Activated CD4-positive, alpha-beta T cell treated with anti-CD3 and anti-CD28 coated beads, Interleukin-2, Interleukin-6, amounts not matched to agents 100 ng/mL and 50 ng/mL, durations not matched to agents 16 hours and 8 hours (primary cell): ENCODE results near the gene DHX34.
"Not testable (repeated sequence)": the region's sequence is repeated elsewhere in the genome, so short reads cannot be mapped to it uniquely, and the experiment has no call there.

Experiments used
- DNase-seq: peaks from one replicate; pipeline ENCODE4 v3.0.0-alpha.2; 2020

DHX34 gene

DNA sequence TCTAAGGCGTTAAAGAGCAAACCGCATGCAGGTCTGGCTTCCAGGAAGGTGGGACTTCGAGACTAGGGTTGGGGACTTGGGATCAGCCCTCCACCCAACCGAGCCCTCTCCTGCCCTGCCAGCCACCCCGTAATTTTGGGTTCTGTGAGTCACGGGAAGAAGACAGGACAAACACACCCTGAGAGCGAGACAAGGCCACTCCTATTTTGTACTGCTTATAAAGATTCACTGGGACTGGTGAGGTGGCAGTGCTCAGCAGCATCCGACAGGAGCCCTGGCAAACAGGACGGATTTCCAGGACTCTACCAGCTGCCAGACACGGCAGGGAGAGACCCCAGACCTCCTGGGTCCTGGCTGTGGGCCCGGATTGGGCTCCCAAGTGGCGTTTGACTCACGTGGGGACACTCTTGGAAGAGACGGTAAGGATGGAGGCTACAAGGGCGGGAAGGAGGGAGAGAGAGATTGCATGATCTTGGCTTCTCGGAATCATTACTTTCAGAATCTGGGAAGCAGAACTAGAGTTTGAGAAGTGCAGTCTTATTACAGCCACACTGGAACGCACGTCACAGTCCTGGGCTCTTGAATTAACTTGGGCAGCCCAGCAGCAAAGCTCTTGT lies 17.1 kb upstream of the DHX34 start, which contains the start of gene C5AR2:
Gene C5AR2, plus strand, starts transcription at position 245 of the 617 bp plus-strand sequence. CDS start 8,625 bp downstream, outside the sequence.
- no peak for DNase-seq

DNA sequence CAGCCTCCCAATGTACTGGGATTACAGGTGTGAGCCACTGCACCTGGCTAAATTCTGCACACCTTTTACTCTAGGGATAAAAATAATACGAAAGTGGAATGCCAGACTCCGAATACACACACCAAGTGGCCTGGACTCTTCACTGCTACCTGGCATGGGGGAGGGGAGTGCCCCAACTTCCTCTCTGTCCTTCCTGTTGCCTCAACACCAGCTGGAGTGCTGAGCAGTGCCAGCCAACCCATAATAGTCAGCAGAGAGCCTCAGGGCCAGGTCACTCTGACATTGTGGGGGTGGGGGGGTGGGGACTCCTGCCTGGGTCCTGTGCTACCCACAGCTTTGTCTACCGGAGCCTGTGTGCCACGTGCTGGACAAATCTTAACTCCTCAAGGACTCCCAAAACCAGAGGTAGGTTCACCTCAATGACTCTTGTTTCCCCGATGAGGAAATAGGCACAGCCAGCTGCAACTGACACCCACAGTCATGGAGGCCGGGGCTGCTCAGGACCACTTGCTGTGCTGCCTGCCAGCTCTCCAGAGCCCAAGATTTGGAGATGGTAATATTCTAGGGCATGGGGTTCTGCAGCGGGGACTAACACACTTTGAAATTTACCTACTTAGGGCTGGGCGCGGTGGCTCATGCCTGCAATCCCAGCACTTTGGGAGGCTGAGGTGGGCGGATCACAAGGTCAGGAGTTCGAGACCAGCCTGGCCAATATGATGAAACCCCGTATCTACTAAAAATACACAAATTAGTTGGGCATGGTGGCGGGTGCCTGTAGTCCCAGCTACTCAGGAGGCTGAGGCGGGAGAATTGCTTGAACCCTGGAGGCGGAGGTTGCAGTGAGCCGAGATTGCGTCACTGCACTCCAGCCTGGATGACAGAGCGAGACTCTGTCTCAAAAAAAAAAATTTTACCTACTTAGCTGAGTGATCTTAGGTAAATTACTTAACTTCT lies 12.1 kb upstream of the DHX34 start:
- DNase-seq: peak; percentile 24

DNA sequence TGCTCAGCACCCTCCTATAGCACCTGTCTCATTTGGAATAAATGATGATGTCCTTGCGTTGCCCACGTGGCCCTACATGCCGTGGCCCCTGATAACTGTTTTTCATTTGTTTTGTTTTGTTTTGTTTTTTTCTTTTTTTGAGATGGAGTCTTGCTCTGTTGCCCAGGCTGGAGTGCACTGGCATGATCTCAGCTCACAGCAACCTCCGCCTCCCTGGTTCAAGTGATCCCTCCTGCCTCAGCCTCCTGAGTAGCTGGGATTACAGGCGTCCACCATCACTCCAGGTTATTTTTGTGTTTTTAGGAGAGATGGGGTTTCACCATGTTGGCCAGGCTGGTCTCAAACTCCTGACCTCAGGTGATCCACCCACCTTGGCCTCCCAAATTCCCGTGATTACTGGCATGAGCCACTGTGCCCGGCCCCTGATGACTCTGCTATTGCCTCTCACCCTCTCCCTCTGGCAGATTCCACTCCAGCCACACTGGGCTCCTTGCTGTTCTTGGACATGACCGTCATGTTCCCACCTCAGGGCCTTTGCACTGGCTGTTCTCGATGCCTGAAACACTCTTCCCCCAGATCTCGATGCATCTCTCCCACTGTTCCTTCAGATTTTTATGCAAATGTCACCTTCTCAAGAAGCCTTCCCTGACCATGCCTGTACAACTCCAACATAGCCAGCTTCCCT lies 9.8 kb upstream of the DHX34 start:
- DNase-seq: no peak

DNA sequence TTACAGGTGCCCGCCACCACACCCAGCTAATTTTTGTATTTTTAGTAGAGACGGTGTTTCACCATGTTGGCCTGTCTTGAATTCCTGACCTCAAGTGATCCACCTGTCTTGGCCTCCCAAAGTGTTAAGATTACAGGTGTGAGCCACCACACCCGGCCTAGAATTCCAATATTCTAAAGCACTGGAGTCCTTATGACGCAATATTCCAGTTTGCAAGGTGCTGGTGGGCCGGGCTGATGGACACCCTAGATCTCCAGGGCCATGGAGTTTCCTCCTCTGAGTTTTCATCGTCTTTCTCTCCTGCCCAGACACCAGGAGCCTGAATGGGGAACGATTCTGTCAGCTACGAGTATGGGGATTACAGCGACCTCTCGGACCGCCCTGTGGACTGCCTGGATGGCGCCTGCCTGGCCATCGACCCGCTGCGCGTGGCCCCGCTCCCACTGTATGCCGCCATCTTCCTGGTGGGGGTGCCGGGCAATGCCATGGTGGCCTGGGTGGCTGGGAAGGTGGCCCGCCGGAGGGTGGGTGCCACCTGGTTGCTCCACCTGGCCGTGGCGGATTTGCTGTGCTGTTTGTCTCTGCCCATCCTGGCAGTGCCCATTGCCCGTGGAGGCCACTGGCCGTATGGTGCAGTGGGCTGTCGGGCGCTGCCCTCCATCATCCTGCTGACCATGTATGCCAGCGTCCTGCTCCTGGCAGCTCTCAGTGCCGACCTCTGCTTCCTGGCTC lies 8.5 kb upstream of the DHX34 start:
- DNase-seq: no peak

DNA sequence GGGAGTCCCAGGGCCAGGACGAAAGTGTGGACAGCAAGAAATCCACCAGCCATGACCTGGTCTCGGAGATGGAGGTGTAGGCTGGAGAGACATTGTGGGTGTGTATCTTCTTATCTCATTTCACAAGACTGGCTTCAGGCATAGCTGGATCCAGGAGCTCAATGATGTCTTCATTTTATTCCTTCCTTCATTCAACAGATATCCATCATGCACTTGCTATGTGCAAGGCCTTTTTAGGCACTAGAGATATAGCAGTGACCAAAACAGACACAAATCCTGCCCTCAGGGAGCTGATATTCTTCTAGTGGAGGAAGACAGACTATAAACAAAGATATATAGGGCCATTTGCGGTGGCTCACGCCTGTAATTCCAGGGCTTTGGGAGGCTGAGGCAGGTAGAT lies 7.4 kb upstream of the DHX34 start:
- DNase-seq: no peak

DNA sequence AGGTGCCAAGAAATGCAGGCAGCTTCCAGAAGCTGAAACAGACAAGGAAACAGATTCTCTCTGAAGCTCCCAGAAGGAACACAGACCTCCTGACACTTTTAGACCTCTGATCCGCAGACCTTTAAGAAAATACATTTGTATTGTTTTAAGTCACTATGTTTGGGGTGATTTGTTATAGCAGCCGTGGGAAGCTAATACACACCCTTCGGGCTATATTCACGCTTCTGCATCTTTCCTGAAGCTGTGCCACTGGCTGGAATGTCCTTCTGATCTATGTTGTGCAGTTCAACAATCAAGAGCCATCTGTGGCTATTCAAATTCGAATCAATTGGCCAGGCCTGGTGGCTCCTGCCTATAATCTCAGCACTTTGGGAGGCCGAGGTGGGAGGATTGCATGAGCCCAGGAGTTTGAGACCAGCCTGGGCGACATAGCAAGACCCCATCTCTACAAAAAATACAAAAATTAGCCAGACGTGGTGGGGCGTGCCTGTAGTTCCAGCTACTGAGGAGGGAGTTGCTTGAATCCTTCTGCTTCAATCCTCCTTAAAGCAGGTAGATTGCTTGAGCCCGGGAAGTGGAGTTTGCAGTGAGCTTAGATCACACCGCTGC lies 5.8 kb upstream of the DHX34 start:
- DNase-seq: no peak

DNA sequence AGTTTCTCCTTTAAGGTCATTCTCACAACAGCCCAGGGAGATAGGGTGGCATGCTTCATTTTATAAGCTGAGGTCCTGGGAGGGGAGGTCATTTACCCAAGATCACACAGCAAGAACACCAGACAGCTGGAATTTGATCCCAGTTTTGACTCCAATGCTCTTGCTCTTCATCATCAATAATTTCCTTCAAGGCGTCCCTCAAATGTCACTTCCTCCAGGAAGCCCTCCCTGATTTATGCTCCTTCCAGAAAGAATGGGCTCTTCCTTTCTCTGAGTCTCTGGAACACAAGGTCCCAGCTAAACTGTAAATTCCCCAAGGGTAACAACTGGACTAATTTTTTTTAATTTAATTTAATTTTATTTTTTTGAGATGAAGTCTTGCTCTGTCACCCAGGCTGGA lies 4.7 kb upstream of the DHX34 start:
- DNase-seq: no peak

DNA sequence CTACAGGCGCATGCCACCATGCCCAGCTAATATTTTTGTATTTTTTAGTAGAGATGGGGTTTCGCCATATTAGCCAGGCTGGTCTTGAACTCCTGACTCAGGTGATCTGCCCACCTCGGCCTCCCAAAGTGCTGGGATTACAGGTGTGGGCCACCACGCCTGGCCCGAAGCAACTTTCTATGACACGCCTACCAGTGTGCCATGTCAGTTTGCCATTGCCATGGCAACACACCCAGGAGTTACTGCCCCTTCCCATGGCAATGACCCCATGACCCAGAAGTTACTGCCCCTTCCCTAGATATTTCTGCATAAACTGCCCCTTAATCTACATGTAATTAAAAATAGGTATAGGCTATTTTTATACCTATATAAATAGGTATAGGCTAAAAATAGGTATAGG lies 3.1 kb upstream of the DHX34 start:
- DNase-seq: not testable (repeated sequence)

DNA sequence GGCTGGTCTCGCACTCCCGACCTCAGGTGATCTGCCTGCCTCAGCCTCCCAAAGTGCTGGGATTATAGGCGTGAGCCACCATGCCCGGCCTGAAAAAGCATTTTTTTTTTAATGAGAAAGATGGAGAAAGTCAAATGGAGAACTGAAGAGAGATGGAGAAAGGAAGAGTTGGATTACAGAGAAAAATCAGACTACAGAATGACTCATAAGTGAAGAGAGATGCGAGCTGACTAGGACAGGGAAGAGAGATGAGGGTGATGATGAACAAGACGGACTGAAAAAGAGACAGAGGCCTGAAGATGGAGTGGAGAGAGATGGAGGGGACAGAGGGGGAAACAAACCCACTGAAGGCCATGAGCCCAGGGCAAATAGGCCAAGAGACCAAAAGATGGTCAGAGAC lies 1.5 kb downstream of the DHX34 start:
- DNase-seq: peak; percentile 35

DNA sequence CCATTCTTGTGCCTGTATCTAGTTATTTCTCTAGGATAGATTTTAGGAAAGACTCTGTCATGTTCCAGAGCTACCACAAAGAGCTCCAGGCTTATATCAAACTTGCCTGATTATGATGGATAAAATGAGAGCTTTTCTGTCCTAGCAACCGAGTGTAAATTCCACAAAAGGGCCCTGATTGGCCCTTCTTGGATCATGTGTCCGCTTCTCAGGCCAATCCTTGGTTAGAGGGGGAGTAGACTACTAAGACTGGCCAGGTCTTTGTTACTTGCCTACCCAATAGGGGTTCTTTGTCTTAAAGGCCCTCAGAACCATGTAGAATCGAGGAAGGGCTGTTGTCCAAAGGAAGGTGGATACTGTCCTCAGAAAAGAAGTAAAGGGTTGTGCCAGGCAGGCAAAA lies 2.4 kb downstream of the DHX34 start:
- peak; percentile 21 for DNase-seq

DNA sequence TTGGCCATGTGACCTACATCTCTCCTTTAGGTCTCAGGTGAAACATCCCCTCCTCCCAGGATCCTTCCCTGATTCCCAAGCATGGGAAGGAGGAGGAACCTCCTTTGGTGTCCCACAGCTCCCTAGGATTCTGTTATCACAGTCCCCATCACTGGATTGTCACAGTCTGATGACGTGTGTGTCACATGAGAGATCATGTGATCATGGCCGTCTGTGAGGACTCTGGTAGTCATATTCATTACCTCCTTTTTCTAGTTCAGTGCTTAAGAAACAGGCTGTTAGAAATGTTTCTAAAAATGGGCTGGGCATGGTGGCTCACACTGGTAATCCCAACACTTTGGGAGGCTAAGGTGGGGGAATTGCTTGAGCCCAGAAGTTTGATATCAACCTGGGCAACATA lies 3.0 kb downstream of the DHX34 start:
- DNase-seq: no peak

DNA sequence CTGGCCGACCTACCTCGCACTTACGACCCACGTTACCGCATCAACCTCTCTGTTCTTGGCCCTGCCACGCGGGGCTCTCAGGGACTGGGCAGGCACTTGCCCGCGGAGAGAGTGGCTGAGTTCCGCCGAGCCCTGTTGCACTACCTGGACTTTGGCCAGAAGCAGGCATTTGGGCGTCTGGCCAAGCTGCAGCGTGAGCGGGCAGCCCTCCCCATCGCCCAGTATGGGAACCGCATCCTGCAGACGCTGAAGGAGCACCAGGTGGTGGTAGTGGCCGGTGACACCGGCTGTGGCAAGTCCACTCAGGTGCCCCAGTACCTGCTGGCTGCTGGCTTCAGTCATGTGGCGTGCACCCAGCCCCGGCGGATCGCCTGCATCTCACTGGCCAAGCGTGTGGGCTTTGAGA lies 4.2 kb downstream of the DHX34 start:
- no peak for DNase-seq

DNA sequence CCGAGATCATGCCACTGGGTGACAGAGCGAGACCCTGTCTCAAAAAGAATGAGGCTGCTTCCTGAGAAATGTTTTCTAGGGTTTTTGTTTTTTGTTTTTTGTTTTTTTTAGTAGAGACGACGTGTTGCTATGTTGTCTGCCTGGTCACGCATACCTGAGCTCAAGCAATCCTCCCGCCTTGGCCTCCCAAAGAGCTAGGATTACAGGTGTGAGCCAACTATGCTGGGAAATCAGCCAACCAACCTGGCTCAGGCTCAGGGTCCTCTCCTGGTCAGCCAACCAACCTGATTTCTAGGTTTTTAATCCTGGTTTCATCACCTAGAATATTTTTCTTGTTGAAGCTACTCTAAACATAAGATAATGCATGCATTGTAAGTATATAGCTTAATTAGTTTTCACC lies 7.8 kb downstream of the DHX34 start:
- DNase-seq: no peak

DNA sequence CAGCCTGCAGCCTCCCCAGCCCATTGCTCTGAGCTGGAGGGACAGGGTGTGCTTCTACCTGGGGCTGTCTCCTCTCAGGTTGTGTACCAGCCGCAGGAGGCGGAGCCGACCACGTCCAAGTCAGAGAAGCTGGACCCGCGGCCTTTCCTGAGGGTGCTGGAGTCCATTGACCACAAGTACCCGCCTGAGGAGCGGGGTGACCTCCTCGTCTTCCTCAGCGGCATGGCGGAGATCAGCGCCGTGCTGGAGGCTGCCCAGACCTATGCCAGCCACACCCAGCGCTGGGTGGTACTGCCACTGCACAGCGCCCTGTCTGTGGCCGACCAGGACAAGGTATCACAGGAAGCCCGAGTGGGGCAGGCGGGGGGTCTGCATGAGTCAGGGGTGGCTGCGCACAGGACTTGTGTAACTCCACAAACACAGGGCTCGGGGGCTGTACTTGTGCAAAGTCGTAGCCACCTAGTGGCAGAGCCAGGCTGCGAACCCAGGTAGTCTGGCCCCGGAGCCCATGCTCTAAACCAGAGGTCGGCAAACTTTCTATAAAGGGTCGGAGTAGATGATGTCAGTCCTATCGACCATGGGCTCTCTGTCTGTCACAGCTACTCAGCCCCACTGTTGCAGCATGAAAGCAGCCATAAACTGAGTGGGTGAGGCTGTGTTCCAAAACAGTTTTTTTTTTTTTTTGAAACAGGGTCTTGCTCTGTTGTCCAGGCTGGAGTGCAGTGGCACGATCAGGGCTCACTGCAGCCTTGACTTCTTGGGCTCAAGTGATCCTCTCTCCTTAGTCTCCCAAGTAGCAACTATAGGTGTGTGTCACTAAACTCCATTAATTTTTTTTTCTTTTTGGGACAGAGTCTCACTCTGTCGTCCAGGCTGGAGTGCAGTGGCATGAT lies 8.9 kb downstream of the DHX34 start:
- no peak for DNase-seq

DNA sequence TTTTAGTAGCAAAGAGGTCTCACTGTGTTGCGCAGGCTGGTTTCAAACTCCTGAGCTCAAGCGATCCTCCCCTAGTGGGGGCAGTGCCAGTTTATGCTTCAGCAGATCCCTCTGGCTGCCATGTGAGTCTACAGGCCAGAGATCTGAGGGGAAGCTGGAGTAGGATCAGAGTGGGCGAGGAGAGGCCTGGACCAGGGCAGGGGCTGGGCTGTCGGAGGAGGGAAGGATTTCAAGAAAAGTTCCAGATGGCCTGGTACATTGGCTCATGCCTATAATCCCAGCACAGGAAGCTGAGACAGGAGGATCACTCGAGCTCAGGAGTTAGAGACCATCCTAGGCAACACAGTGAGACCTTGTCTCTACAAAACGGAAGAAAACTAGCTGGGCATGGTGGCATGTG lies 9.8 kb downstream of the DHX34 start:
- DNase-seq: no peak

DNA sequence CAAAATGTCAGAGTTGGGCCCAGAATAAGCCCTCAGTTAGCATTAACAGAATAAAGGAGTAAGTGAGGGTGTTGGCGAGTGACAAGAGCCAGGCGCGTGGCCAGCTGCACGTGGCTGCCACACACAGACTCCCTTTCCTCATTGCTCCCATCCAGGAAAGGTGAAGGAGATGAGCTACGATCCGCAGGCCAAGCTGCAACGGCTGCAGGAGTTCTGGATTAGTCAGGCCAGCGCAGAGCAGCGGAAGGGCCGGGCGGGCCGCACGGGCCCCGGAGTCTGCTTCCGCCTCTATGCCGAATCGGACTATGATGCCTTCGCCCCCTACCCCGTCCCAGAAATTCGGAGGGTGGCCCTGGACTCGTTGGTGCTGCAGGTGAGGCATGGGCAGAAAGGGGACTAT lies 13.2 kb downstream of the DHX34 start:
- DNase-seq: no peak

DNA sequence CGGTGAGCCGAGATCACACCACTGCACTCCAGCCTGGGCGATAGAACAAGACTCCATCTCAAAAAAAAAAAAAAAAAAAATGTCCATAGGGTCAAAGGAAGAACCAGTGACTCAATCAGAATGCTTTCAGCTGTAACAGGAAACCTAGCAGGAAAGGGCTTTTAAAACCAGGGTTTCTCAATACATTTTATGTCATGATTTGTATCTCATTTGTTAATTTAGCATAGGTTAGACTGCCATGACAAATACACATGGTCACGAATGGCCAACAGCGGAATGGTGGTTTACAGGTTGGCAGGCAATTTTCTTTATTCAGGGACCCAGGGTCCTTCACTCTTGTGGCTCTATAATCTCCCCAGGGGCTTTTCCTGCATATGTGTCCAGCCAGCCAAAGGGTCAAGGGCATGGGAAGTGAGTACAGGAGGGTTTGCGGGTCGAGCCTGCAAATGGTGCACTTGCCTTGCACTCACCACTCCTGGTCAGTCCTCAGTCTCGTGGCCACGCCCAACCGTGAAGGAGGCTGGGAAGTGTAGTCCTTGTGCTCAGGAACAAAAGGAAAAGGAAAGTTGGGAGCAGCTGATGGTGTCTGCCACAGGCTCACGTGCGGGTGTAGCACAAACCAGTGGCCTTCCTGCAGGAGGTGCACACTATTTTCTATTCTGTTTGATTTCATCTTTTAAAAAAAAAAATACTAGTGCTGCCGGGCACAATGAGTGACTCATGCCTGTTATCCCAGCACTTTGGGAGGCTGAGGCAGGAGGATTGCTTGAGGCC lies 14.8 kb downstream of the DHX34 start:
- no peak for DNase-seq

DNA sequence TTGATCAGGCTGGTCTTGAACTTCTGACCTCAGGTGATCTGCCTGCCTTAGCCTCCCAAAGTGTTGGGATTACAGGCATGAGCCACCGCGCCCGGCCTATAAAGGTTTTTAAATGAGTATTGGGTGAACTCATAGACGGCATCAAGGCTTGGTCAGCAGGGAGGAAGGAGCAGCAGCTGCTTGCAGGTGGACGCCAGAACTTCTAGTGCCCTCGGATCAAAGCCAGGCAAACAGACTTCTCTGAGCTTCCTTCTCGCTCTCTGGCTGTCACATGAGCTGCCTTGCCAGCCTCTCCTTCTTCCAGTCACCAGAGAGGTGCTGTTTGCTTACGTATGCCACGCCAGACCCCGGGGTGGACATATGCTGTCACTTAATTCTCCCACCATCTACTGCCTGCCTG lies 16.3 kb downstream of the DHX34 start:
- DNase-seq: not testable (repeated sequence)

DNA sequence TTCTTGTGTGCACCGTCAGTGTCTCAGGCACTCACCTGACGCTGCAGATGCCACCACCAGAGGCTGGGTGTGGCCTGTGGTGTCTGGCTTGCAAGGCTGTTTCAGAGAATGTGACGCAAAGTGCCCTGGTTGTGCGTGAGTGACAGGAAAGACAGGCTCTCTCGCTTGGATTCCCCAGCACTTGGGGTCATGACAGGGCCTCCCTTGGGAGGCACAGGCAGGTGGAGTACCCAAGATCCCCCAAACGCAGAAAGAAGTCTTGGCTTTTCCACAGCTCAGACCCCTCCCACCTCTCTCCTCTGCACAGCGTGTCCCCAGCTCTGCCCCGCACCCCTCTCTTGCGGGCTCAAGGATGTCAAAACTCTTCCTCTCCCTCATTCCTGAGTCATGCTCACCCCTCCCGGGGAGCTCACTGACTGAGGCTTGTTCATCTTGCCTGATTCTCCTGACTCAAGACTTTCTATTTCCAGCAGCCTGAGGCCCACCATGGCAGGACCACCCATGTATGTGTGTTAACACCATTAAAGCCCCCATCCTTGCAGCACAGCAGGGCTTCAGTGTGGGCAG lies 21.0 kb downstream of the DHX34 start:
- DNase-seq: no peak

DNA sequence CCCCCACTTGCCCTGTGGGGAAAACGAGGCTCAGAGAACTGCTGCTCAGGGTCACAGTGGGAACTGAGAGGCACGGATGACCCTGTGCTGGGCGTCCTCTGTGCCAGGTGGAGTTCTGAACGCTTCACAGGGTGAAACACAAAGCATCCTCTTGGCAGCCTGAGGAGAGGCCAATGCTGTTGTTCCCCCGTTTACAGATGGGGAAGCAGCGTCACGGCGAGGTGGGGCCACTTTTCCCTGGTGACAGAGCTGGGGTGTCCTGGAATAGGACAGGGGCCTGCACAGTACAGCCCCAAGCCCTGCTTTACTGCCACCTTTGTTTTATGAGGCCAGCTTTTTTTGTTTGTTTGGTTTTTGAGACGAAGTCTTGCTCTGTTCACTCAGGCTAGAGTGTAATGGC lies 22.1 kb downstream of the DHX34 start:
- DNase-seq: no peak
